NCI-H446 treated with DMSO at 0.1 percent for 48 hours (cell line): ENCODE data around the gene ARHGDIB.
A peak's percentile ranks its signal among the peaks of the same experiment; 100 is the strongest.

Experiments used
- DNase-seq: peaks from one replicate; lab custom pipeline; 2025; lab: John Stamatoyannopoulos, UW

ARHGDIB gene

DNA sequence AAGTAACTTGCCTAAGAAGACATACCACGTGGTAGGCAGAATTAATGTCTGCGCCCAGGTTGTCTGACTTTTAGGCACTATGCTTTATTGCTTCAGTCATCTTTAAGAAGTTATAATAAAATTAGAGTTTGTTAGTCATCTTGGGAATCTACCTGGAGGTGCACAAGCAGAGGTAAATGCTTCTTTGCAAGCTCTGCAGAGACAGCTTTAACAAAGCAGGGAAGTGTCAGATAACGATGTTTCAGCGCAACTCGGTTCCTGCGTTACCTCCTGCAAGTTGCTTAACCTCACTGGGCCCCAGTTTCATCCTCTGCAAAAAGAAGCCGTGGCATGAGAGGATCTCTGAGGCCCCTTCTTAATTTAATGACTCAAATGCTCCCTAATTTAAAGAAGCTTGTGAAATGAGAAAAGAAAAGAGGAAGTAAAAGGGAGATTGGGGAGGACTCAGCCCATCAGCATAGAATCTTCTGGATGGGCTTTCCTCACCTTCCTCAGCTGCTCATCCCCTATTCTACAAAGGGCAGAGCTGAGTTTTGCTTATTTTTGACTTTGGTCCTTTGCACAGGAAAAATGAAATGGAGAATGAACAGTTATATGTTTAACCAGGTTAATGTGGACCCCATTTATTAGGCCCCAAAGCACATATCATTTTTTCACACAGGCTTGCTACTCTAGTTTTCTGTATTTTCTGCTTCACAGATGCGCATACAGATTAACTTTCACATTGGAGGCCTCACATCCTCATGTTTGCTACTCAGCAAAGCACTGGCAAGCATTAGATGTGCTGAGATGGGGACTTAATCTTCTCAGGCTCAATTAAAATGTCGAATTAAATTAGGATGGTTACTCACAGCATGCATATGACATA, 5.1 kb downstream of the ARHGDIB start:
- DNase-seq: no peak

- DNase-seq: no peak
These were observed 7.1 kb downstream of the ARHGDIB start for GRCh38 chr12:14954269-14954668.

- DNase-seq: no peak
These were observed 7.6 kb downstream of the ARHGDIB start for GRCh38 chr12:14953752-14954151.

- peak; percentile 33 for DNase-seq
These were observed 9.0 kb downstream of the ARHGDIB start for GRCh38 chr12:14952299-14952921.

DNA sequence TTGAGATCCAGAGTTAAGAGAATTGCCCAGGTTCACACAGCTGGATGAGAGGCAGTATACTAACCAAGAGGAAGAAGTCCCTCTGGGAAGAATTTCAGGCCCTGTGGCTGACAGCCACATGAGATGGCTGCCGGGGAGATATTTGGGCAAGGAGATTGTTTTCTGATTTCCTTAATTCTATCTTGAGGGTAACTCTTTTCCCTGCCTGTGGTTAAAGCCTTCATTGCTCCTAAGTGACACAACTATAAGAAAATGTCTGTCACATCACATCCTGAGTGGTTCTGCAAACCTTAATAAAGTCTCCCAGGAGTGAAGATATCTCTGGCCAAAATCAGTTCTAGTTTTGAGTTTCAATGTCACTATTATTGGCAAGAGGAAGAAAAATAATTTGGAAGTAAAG, 9.6 kb downstream of the ARHGDIB start:
- DNase-seq: no peak

GRCh38 chr12:14950982-14951746, 10.2 kb downstream of the ARHGDIB start:
- DNase-seq: no peak

GRCh38 chr12:14950421-14950820, 11.0 kb downstream of the ARHGDIB start:
- no peak for DNase-seq

GRCh38 chr12:14949631-14950030, 11.8 kb downstream of the ARHGDIB start:
- DNase-seq: no peak

DNA sequence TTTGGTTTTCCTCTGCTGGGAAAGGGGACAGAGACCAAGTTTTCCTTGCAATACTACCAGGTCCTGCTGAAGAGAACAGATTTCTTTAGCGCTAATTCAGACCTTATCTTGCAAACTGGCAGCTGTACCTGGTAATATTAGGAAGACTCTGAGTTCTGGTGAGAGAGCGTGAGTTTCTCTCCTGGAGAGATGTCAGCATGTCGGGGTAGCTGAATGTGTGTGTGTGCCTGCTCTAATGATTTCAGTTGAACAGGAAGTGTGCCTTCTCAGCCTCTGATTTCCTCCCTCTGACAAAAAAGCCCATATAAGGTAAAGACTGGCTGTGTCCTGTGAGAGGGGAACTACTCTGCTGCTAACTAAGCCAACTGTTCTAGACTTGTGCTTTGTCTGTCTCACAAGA, 12.7 kb downstream of the ARHGDIB start:
- peak; percentile 27 for DNase-seq

- DNase-seq: no peak
These were observed 14.5 kb downstream of the ARHGDIB start for GRCh38 chr12:14946861-14947260.

DNA sequence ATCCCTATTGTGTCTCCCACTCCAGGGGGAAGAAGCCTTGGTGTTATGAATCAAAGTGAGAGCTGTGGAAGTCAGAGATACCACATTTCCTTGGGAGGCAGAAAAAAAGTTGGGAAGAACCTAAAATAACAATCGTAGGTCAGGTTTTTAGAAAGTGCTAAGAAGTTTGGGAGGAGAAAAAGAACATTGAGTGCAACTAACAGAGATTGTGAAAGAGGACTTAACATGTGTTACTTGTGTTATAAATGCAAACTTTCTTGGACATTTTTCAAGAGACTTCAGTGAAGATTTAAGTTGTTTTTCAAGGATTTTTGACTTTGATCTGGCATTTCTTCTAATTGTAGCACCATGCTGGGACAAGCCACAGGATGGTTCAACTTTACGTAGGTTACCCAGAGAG, 15.2 kb downstream of the ARHGDIB start:
- no peak for DNase-seq

DNA sequence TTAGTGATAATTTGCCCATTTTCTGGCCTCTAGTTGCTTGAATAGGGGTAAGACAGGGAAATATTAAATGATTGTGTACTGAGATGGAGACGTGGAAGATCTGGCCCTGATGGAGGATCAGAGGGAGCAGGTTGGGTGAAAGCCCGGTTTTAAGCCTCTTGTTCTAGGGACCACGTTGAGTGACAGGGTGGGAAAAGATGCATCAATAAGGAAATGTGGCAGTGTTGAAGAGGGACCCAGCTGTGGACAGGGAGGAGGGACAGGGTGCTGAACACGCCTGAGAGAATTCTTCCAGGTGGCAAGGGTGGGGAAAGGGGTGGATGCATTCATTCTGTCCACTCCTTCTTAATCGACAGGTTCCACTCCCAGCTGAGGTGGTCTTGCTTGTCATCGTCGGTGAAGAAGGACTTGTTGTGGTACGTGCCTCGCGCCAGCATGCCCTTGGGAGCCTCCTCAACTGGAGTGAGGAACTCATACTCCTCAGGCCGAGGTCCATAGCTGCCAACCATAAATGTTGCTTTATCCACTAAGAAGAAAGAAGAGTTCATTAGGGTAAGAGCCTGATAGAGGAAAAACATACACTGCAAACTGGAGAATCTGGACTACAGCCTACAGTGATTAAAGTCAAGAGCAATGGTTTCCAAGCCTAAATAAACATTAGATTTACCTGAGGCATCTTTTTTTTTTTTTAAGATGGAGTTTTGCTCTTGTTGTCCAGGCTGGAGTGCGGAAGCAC, 19.0 kb downstream of the ARHGDIB start:
- no peak for DNase-seq

- no peak for DNase-seq
These were observed 20.0 kb downstream of the ARHGDIB start for GRCh38 chr12:14941369-14941768.

DNA sequence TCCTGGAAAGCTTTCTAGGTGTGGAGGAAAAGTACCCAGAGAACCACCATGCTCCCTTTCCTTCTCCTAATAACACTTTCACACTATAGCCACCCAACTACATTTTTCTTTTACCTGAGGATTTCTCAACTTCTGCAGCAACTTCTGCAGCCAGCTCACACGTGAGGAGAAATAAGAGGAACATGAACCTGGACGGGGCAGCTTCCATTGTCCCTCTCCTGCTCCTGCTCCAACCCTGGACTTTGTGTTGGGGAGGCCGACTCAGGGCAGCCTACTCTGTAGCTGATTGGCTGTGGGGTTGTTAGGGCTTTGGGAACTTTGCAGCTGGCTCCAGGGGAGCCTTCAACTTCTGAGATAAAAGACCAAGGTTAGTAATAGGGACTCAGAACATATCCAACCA, 23.1 kb downstream of the ARHGDIB start, which contains the start of gene ERP27:
Gene ERP27, minus strand, starts transcription at position 237 of the 400 bp plus-strand sequence. Its CDS starts 29 bp downstream, at position 208.
- no peak for DNase-seq

DNA sequence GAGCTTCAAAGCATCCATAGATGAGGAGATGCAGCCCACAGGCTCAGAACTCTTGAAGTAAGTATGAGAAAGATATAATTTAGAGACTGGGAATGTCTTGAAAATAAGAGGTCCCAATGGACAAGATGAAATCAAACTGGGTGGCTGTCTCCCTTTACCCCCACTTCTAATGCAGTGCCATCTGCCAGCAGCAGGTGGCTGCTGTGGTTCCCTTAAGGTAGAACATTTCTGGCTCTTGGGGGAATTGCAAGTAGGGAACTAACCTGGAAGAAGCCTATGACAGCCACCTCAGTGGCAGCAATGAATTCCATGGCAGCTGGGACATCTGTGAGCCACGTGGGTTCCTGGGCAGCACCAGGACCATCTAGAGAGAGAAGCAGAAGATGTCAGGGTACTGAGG, 23.7 kb downstream of the ARHGDIB start:
- no peak for DNase-seq

DNA sequence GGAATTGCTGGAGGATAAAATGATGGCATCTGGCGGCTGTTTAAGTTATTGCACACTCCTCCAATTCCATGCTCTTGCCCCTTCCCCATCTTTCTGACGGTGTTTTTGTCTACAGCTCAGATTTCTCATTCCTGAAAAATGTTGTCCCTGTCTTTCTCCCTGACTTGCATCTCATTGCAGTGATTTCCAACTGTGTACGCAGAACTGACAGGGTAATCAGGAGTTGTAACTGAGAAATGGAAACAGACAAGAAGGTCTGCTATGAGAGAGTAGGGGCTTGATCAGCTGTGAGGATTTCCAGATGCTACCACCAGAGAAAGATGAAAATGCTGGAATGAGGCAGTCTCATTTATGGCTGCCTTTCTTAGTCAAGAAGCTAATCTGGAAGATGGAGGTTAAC, 24.4 kb downstream of the ARHGDIB start:
- no peak for DNase-seq

- no peak for DNase-seq
These were observed 25.1 kb downstream of the ARHGDIB start for GRCh38 chr12:14936224-14936861.

DNA sequence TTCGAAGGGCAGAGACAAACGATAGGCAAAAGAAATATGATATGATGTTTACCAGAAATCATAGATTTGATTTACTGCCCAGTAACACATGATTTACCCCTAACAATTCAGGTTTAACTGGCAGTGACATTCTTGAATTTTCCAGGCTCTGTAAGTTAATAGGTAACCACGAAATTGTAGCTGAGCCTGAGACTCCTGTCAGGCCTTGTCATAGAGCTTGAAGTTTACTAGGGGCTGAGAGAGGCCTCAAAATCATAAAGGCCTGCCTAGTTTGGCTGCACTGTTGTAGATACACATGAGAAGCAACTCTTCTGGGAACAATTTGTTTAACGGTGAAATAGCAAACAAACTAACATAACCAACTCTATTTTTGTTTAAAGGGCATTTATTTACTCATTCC, 26.4 kb downstream of the ARHGDIB start:
- no peak for DNase-seq

DNA sequence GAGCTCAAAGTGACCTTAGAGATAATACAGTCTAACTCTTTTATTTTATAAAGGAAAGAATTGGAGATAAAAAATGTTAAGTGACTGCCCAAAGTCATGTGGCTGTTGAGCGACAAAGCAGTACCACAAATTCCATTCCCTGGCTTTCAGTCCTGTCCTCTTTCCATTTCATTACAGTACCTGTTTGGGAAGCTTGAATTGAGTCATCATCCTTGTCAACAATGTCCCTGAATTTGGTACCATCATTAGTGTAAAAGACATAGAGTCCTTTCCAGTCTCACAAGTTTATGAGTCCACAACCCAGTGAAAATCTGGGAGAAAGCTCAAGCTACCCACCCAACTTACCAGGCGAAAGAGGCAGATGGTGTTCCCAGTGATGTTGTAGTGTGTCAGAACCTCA, 26.9 kb downstream of the ARHGDIB start:
- no peak for DNase-seq

GRCh38 chr12:14931791-14932560, 29.4 kb downstream of the ARHGDIB start:
- DNase-seq: no peak

- DNase-seq: no peak
These were observed 30.0 kb downstream of the ARHGDIB start for GRCh38 chr12:14931359-14931758.
